Stimulated activated CD8-positive, alpha-beta memory T cell treated with anti-CD3 and anti-CD28 coated beads, Interleukin-7, amount 100 ng/mL, for 24 hours (primary cell): Measurements from ENCODE around the gene HOOK1.
A peak's percentile ranks its signal among the peaks of the same experiment; 100 is the strongest.

Experiments
- DNase-seq: peaks from one replicate; pipeline ENCODE4 v3.0.0-alpha.2; 2020; ENCODE audit warnings: low read depth

HOOK1 gene

DNA sequence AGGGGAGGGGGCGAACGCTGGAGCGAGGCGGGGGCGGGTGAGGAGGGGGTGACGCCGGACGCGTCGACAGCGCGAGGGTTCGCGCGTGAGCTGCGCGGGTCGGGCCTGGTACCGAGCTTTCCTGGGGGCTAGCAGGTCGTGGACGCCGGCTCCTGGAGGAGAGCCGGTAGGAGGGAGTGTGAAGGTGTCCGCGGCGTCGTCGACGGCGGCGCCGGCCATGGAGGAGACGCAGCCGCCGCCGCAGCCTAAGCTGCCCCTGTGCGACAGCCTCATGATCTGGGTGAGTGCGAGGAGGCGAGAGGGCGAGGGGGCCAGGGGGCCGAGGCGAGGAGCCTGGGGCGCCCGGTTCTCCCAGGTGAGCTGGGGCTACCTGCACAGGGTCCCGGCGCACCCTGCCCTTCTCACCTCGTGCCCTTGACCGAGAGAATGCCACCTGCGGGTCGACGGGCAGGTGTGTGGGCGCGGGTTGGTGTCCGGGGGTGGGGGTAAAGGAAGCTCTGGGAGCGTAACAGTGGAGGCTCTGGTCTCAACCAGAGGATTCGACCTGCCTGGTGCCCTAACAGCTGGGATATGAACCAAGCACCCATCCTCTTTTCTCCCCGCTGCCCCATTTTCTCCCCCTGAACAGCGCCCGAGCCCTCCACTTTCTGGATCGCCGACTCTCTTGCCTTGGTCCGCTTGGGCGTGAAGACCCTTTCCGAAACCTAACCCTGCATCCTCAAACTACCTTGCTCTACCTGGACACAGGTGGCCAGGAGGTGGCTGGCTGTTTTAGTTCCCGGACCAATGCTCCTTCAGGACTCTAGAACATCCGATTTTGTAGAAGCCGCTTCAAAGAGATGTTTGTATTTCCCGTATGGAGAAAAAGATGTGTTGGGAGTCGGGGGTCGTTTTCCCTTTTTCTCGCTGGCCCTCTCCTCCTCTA lies at the start of gene HOOK1:
TSS of gene HOOK1 (plus strand) at position 49 of the 925 bp plus-strand sequence. CDS start at position 218, 169 bp downstream.
- DNase-seq: no peak

DNA sequence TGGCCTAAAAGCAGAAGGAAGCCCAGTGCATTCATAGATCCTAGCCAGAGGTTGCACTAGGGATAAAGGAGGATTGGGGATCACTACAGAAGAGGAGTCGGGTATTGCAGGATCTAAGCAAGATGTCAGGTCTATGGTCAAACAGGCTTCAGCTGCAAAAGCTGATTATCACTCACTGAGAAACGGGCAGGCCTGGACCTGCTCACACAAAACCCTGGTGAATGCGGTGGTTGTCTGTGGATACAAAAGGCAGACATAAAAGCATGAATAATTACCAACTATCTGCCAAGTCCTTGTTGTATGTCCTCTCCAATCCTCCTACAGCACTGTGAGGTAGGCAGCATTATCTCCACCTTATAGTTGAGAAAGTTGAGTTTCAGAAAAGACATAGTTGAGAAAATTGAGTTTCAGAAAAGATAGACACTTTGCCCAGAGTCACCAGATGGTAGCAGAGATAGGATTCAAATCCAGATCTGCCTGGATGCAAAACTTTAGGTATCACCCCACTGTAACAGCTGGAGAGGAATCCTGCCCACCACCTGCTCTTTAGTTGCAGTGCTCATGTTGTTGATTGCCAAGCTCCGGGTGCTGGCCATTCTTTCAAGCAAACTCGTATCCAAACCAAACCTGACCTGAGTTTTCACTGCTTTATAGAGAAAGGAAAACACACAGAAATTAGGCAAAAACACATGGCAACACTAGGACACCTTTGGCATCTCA lies 49.6 kb upstream of the HOOK1 start:
- no peak for DNase-seq

DNA sequence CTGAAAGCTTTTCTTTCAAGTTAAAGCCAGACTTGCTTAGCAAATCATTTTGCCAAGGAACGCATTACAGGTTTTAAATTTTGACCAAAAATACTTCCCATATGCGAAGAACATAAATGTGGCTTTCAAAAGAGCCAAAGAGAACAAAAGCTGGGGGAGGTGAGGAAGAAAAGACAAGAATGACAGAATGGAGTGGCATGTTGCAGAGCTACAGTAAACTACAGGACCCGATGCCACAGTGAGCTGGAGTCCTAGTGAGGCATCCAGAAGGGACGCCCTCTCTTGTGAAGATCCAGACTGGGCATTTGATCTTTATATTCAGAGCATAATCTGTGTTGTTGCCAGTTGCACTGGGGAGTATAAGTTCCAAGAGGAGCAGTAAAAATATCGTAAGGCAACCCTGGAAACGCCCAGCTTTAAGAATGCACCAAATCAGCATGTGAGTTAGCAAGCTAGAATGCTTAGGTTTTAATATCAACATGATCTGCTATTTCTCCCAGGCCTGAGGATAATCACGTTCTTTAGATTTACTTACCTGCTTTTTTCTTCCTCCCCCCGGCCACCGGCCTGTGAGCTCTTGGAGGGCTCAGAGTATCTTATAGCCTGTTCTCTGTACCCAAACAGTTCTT lies 48.4 kb upstream of the HOOK1 start:
- DNase-seq: no peak

DNA sequence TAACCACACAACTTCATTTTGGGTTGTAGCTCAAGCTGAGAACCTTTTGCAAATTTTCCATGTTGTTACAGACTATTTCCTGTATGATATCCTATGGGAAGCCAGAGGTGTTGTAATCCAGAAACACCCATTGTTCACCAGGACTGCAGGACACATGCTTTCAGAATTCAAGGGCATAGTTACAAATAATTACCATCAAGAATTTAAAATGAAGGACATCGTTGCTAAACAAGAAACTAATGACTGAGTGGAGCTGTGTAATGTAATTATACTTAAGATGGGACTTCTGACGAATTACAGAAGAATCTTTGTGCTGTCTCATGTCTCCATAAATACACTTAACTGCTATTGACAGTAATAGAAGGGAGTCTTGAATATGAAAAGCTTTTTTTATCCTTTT lies 47.6 kb upstream of the HOOK1 start:
- no peak for DNase-seq

DNA sequence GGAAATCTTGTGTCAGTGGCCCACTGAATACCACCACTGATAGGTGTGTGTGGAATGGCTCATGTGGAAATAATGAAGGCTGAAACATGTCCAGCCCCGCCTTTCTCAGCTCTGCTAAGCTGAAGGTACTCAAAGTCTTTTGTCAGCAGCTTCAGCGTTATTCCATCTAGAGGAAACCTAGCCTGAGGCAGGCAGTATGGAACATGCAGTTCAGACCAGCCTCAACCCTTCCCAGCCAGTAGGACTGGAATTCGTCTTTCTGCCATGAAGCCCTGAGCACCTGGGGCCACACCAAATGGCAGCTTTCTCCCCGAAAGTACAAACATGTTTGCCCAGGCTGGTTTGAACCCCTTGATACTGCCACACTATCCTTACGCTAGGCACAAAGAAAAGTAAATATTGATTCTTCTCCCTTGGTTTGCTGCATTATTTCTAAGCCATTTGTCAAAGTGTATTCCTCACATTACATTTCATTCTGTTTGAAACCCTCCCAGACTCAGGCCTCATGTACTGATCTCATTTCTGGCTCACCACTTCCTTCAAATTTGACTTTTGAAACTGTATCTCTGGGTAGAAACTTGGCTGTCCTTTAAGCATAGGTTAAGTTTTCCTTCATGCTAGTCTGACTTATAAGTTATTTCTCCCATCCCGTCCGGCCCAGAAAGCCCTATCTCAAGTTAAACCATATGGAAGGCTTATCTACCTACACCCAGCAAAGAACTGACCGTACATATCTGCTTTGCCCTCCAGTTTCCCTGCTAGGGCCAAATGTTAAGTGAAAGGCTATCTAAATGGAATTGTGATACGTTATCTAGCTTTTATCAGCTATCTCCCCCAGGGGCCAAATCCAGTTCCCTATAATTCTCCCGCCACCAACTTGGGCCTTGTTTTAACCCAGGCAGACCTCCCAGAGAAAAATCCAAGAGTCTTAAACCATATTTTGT lies 45.7 kb upstream of the HOOK1 start:
- no peak for DNase-seq

GRCh38 chr1:59769736-59770095 lies 45.0 kb upstream of the HOOK1 start:
- no peak for DNase-seq

DNA sequence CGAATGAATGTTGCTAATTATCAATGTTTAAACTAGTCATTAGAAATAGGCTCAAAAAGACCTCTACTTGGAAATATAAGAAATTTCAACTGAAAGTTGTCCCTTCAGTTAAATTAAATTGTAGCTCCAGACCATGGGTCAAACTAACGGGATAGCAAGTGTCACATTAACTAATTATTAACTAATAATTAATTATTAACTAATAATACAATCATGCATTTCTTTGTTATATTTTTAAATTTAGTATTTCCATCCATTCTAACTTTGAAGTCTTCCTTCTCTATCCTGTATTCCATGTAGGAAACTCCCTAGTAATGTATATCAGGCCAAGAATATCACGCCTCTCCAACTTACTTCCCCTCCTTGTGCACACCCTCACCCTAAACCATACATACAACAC lies 43.4 kb upstream of the HOOK1 start:
- DNase-seq: no peak

DNA sequence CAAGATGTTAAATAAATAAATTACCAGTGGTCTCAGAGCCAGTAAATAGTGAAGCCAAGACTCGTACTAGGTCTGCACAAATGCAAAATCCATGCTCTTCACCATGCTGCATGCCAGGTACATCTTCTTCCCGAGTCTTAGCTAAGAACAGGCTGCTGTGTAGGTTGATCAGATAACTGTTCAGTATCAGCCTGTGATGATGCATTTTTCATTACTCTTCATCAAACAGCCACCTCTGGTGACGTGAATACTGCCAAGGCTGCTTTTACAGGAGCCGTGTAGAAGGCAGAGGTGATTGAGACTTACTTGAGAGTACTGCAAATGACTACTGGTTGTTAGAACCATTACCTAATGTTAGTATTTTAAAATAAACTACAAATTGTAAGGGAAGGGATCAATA lies 39.3 kb upstream of the HOOK1 start:
- no peak for DNase-seq

- no peak for DNase-seq
Measured at GRCh38 chr1:59776960-59777852, 37.5 kb upstream of the HOOK1 start.

DNA sequence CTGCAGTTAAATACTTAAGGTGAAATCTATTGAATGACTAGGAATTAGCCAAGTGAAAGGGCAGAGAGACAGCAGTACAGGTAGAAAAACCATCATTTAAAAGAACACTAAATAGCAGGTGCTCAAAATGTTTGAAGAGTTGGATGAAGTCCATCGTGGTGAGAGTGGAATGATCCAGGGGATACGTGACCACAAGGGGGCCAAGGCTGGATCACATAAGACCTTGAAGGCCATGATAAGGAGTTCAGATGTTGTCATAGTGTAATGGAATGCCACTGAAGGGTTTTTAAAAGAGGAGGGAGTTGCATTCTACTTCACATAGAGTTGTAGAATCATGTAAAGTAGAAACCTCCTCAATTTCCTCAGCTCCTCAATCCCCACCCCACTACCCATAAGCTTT lies 34.8 kb upstream of the HOOK1 start:
- DNase-seq: no peak

GRCh38 chr1:59788825-59789224 lies 25.9 kb upstream of the HOOK1 start:
- DNase-seq: no peak

DNA sequence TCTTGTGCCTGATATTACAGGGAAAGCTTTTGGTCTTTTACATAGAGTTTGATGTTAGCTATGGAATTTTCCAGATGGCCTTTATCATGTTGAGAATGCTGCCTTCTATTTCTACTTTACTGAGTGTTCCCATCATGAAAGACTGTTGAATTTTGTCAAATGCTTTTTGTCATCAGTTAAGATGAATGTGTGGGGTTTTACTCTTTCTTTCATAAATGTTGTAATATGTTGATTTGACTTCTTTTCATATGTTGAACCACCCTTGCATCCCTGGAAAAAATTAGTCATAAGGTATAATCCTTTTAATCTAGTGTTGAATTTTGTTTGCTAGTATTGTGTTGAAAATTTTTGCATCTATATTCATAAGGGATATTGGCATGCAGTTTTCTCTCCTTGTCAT lies 16.1 kb upstream of the HOOK1 start:
- no peak for DNase-seq

- no peak for DNase-seq
Measured at GRCh38 chr1:59803458-59804038, 11.2 kb upstream of the HOOK1 start.

DNA sequence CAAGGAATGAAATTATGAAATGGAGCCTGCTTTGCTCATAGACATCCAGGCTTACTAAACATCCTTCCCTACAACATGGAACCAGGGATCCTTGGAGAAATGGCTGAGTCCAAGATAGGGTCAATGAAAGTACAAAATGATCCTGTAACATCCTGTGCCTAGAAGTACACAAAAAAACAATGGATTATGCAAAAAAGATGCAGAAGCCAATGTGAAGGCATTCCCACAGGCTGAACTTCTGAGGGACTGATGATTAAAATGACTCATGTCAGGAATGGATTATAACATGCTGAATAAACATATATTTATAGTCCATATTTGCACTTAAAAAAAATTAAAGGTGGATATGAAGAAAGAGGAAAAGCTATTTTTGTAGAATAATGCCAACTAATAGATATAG lies 10.4 kb upstream of the HOOK1 start:
- DNase-seq: no peak

GRCh38 chr1:59805554-59805953 lies 9.2 kb upstream of the HOOK1 start:
- DNase-seq: no peak

GRCh38 chr1:59814180-59814900 lies 409 bp upstream of the HOOK1 start:
- peak; percentile 46 for DNase-seq

- DNase-seq: no peak
Measured at GRCh38 chr1:59815892-59816291, 1.1 kb downstream of the HOOK1 start.

DNA sequence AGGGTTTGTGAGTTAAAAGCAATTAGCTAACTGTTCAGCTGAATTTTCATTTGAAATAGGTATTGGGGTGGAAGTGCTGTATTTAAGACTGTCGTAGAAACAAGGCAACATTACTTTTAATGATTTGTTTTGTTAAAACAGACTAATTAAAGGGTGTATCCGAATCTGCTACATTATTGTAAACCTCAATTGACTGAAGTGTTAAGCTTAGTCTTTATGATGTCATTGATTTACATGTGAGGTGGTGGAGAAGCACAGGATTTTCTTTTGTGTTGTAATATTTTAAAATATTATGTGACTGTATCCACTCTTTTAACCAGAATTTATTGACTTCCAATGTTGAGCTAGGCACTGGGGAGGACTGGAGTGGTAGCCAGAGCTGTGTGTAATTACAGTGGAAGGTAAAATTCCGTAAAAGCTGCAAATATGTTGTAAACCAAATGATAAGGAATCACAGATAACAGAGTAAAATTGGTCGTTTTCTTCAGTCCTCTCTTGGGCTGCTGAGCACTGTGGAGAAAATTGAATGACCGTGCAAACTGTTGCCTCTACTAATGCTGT lies 1.6 kb downstream of the HOOK1 start:
- no peak for DNase-seq
